Testis (tissue), 5 donors: ENCODE data around the gene CORO1C. TPM values are rescaled to one million over a fixed set of nuclear protein-coding genes. Genes with fewer than 3 reads are reported as not detected.

ENCODE experiments used
- DNase-seq: peaks from one replicate; pipeline ENCODE4 v3.0.0-alpha.2; 2019
- H3K27ac ChIP-seq, 2 donors: fragments of 200-600 bp; sonication (generic); one replicate each; pipeline ENCODE4 v1.5.1; 2019
- H3K27me3 ChIP-seq: fragments of 200-600 bp; sonication (generic); one replicate; pipeline ENCODE4 v1.5.1; 2019
- H3K36me3 ChIP-seq: fragments of 200-600 bp; sonication (generic); one replicate; pipeline ENCODE4 v1.5.1; 2017; ENCODE audit warnings: low read depth; ENCODE audit errors: missing control alignments
- H3K4me1 ChIP-seq: fragments of 200-600 bp; sonication (generic); one replicate; pipeline ENCODE4 v1.5.1; 2019
- H3K4me3 ChIP-seq, 2 donors: fragments of 200-600 bp; sonication (generic); one replicate each; pipeline ENCODE4 v1.5.1; 2017 to 2019
- H3K9me3 ChIP-seq: fragments of 200-600 bp; sonication (generic); one replicate; pipeline ENCODE4 v1.5.1; 2017
- POLR2A ChIP-seq: fragments of 450-650 bp; IDR thresholded peaks from one replicate; pipeline ENCODE4 v1.6.1; 2017; ENCODE audit warnings: antibody characterized with exemption, mild to moderate bottlenecking, moderate library complexity
- WGBS, 2 donors: methylation state at CpG; one replicate each; pipeline ENCODE4 v1.1.5; 2018; 5-methylcytosine and 5-hydroxymethylcytosine counted together
- intact Hi-C: fragments of 100-400 bp; cut with DNase I; formaldehyde crosslinking; loops from one replicate; pipeline ENCODE4 v1.15.1; 2023; ENCODE audit warnings: low total_unique reads
- long read RNA-seq, 2 donors: transcript quantifications; one replicate each; lab custom pipeline, GENCODE V29; 2026
- polyA plus RNA-seq: library from polyadenylated mRNA; stranded (reverse); fragments of 350-450 nt; fragmentation: Illumina TruSeq; extraction: RNeasy Lipid Tissue Mini Kit (QIAGEN cat#74804); gene quantifications from one replicate; pipeline ENCODE4 v1.2.3, GENCODE V29; 2014; ENCODE audit warnings: low read depth, low replicate concordance; ENCODE audit not compliant: insufficient read depth
- total RNA-seq, 2 donors: library from RNA; depleted of rRNA; stranded (reverse); fragments of >200 nt; gene quantifications; one replicate each; pipeline ENCODE4 v1.2.3, GENCODE V29; 2016
- TF ChIP-seq, protein P1 (sequence below), 3 experiments: fragments of 450-650 bp in 2 of 3; fragments of 200-600 bp in 1 of 3; sonication (generic) in 1 of 3; IDR thresholded peaks; one replicate each; pipeline ENCODE4 v1.5.1; 2016 to 2019; ENCODE audit warnings: antibody characterized with exemption in 3 of 3, mild to moderate bottlenecking in 2 of 3, moderate library complexity in 1 of 3

CORO1C gene
- total RNA-seq: 10 to 100 TPM; 57.2 to 73.4 TPM
- polyA plus RNA-seq: 70.2 TPM
- long read RNA-seq, donor 1, transcript CORO1C-201 (11 exons, 3,892 nt): major isoform, 7 of 8 reads
- long read RNA-seq, donor 1, partial matches to known transcripts: 0 of 8 reads
- long read RNA-seq, donor 1, other reads (novel, unspliced or antisense): 0 of 8 reads
- long read RNA-seq, donor 2, transcript CORO1C-201 (11 exons, 3,892 nt): major isoform, 6 of 6 reads
- long read RNA-seq, donor 2, partial matches to known transcripts: 0 of 6 reads
- long read RNA-seq, donor 2, other reads (novel, unspliced or antisense): 0 of 6 reads

DNA sequence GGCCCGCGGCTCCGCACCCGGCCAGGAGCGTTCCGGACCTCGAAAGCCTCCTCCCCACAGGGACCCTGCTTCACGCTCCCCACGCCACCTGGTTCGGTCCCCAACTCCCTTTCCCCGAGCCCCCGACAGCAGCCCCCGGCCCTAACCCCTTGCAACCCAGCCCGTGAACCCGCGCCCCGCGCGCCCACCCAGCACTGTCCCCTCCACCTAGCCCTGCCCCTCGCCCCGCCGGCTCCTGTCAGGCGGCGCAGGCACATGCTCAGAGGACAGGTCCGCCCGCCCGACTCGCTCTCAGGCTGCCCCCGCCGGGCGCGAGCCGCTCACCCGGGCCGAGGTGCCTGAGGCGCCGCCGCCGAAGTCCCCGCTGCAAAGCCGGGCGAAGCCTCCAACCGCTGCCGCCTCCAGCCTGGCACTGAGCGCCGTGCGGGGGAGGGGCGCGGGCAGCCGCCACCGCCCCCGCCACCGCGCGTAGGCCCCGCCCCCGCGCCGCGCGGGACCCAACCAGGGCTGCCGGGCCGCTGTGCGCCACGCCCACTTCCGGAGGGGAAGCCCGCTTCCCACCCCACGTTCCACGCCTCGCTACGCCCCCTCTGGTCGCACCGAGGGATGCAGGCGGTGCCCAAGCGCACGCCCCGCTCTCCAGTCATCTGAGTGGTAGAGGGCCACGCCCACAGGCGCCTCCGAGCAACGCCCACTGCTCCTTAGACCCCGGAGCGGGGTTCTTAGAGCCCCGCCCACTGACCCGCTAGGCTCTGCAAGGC lies at the start of gene CORO1C:
Gene CORO1C (minus strand): TSS at position 414 of the 761 bp plus-strand sequence. CDS start 30,200 bp downstream, outside the sequence.
- 1% methylated on average over 57 of the region's 85 CpGs; no CpG with 5 or more reads in 1 of the 2 donors for WGBS, 2 donors
- peak; percentile 95 for DNase-seq
- no peaks in the 10 kb centered on the region for H3K36me3 ChIP-seq
- intact Hi-C loops: no loop called here
- H3K27me3 ChIP-seq: no peaks in the 10 kb centered on the region
- no peaks in the 10 kb centered on the region for H3K9me3 ChIP-seq
- H3K4me1 ChIP-seq: peaks cover 15% of the 10 kb centered on the region
- H3K27ac ChIP-seq: peak within 1 kb of the TSS; percentile 95 to 97
- TF ChIP-seq, protein P1, sequence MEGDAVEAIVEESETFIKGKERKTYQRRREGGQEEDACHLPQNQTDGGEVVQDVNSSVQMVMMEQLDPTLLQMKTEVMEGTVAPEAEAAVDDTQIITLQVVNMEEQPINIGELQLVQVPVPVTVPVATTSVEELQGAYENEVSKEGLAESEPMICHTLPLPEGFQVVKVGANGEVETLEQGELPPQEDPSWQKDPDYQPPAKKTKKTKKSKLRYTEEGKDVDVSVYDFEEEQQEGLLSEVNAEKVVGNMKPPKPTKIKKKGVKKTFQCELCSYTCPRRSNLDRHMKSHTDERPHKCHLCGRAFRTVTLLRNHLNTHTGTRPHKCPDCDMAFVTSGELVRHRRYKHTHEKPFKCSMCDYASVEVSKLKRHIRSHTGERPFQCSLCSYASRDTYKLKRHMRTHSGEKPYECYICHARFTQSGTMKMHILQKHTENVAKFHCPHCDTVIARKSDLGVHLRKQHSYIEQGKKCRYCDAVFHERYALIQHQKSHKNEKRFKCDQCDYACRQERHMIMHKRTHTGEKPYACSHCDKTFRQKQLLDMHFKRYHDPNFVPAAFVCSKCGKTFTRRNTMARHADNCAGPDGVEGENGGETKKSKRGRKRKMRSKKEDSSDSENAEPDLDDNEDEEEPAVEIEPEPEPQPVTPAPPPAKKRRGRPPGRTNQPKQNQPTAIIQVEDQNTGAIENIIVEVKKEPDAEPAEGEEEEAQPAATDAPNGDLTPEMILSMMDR (IDR thresholded peaks at IDR 0.05): peak; percentile 71 to 90 (median 87)
- TF ChIP-seq POLR2A: peak; percentile 19
- H3K4me3 ChIP-seq: peak within 1 kb of the TSS; percentile 89 to 90

GRCh38 chr12:108779998-108780688 lies 48.8 kb upstream of the CORO1C start:
- TF ChIP-seq, protein P1 (IDR thresholded peaks at IDR 0.05): no peak
- TF ChIP-seq POLR2A: no peak
- intact Hi-C loops: no loop called here
- H3K27ac ChIP-seq: no peak overlapping the region
- 45 to 64% methylated on average over 9 of the region's 9 CpGs for WGBS, 2 donors
- H3K9me3 ChIP-seq: no peaks in the 10 kb centered on the region
- peak; percentile 34 for DNase-seq
- H3K36me3 ChIP-seq: no peaks in the 10 kb centered on the region
- H3K4me1 ChIP-seq: peaks cover 26% of the 10 kb centered on the region
- no peaks in the 10 kb centered on the region for H3K27me3 ChIP-seq
- no peak overlapping the region for H3K4me3 ChIP-seq

- Histone ChIP-seq H3K27me3 (no peaks in the 10 kb centered on the region), H3K27ac (no peak overlapping the region), H3K36me3 (no peaks in the 10 kb centered on the region), H3K9me3 (no peaks in the 10 kb centered on the region), H3K4me3 (no peak overlapping the region), H3K4me1 (peaks cover 29% of the 10 kb centered on the region)
- intact Hi-C loops: no loop called here
- TF ChIP-seq, protein P1 (IDR thresholded peaks at IDR 0.05): no peak
- no peak for TF ChIP-seq POLR2A
- 76 to 86% methylated on average over 2 of the region's 2 CpGs for WGBS, 2 donors
- no peak for DNase-seq
Observed at GRCh38 chr12:108778053-108778452, 46.7 kb upstream of the CORO1C start.

DNA sequence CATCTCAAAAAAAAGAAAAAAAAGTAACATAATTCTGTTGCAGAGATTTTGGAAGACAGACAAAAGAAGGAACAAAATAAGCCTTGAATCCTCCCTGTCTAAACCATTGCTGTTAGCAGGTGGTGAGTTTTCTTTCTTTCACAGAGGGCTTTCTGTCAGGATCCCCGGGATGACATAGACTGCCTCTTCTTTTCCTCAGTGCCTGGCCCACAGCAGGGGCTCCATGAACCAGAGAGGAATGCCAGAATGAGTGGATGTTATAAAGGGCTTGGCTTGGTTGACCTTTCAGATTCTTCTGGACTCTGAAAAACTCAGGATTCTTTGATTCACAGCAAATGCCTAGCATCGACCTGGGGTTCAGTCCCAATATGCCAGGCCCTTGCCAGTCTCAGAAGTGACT lies 45.8 kb upstream of the CORO1C start:
- no peak for TF ChIP-seq POLR2A
- TF ChIP-seq, protein P1 (IDR thresholded peaks at IDR 0.05): no peak
- no peaks in the 10 kb centered on the region for H3K9me3 ChIP-seq
- WGBS, 2 donors: 43 to 64% methylated on average over 2 of the region's 2 CpGs
- peaks cover 38% of the 10 kb centered on the region for H3K4me1 ChIP-seq
- no peak overlapping the region for H3K27ac ChIP-seq
- no peaks in the 10 kb centered on the region for H3K27me3 ChIP-seq
- intact Hi-C loops: no loop called here
- DNase-seq: no peak
- H3K36me3 ChIP-seq: no peaks in the 10 kb centered on the region
- no peak overlapping the region for H3K4me3 ChIP-seq
